Mesenchymal stem cell (in vitro differentiated cells and primary cell): ENCODE results near the gene ACAD10. TPM values are rescaled to one million over a fixed set of nuclear protein-coding genes. Genes with fewer than 3 reads are reported as not detected.
A peak's percentile ranks its signal among the peaks of the same experiment; 100 is the strongest.

Experiments
- DNase-seq: peaks from one replicate; pipeline ENCODE4 v3.0.0-alpha.2; 2013
- H2AFZ ChIP-seq: one replicate; pipeline ENCODE4 v1.6.1; 2013; ENCODE audit warnings: low read depth, mild to moderate bottlenecking, control low read depth, inconsistent platforms, low read length, moderate library complexity
- H2AK5ac ChIP-seq: 2 replicates; pipeline ENCODE4 v1.6.1; 2013; ENCODE audit warnings: low read length, moderate library complexity, mild to moderate bottlenecking, inconsistent platforms; ENCODE audit not compliant: severe bottlenecking
- H2BK120ac ChIP-seq: one replicate; pipeline ENCODE4 v1.6.1; 2013; ENCODE audit warnings: low read depth, mild to moderate bottlenecking, inconsistent platforms, low read length, moderate library complexity
- H2BK12ac ChIP-seq, 2 experiments: one replicate each; pipeline ENCODE4 v1.6.1; 2013; ENCODE audit warnings: inconsistent platforms in 2 of 2, low read length in 2 of 2, mild to moderate bottlenecking in 2 of 2, moderate library complexity in 2 of 2, control low read depth in 1 of 2
- H2BK15ac ChIP-seq: one replicate; pipeline ENCODE4 v1.6.1; 2013; ENCODE audit warnings: mild to moderate bottlenecking, low read depth, inconsistent platforms; ENCODE audit not compliant: poor library complexity, severe bottlenecking
- H2BK5ac ChIP-seq: 2 replicates; pipeline ENCODE4 v1.6.1; 2013; ENCODE audit warnings: low read depth, mild to moderate bottlenecking, low read length, control low read depth, inconsistent platforms; ENCODE audit not compliant: poor library complexity, severe bottlenecking
- H3K14ac ChIP-seq, 2 experiments: one replicate each; pipeline ENCODE4 v1.6.1; 2013; ENCODE audit warnings: inconsistent platforms in 2 of 2, low read length in 2 of 2, control low read depth in 1 of 2, mild to moderate bottlenecking in 1 of 2, moderate library complexity in 1 of 2
- H3K18ac ChIP-seq, 2 experiments: one replicate each; pipeline ENCODE4 v1.6.1; 2013; ENCODE audit warnings: inconsistent platforms in 2 of 2, low read length in 2 of 2, control low read depth in 1 of 2, low read depth in 1 of 2, mild to moderate bottlenecking in 1 of 2
- H3K23ac ChIP-seq, 2 experiments: one replicate each; pipeline ENCODE4 v1.6.1; 2013; ENCODE audit warnings: inconsistent platforms in 2 of 2, low read length in 2 of 2, mild to moderate bottlenecking in 2 of 2, moderate library complexity in 2 of 2, control low read depth in 1 of 2
- H3K27ac ChIP-seq: 2 replicates; pipeline ENCODE4 v1.5.1; 2013; ENCODE audit warnings: mild to moderate bottlenecking, moderate library complexity, low read length, control low read depth, inconsistent platforms; ENCODE audit not compliant: poor library complexity, severe bottlenecking
- H3K27me3 ChIP-seq, 2 experiments: 2 replicates each; pipeline versions ENCODE4 v1.6.1 to v1.7.0; 2013; ENCODE audit warnings: low read length in 2 of 2, mild to moderate bottlenecking in 2 of 2, moderate library complexity in 2 of 2, control low read depth in 1 of 2, inconsistent platforms in 1 of 2; ENCODE audit not compliant: control insufficient read depth in 1 of 2, insufficient read depth in 1 of 2
- H3K36me3 ChIP-seq, 2 experiments: 2 replicates each; pipeline versions ENCODE4 v1.6.1 to v1.7.0; 2013; ENCODE audit warnings: low read length in 2 of 2, control low read depth in 1 of 2, inconsistent platforms in 1 of 2, low read depth in 1 of 2, mild to moderate bottlenecking in 1 of 2; ENCODE audit not compliant: insufficient read depth in 2 of 2, control insufficient read depth in 1 of 2
- H3K4ac ChIP-seq, 2 experiments: one replicate each; pipeline ENCODE4 v1.6.1; 2013; ENCODE audit warnings: inconsistent platforms in 2 of 2, low read length in 2 of 2, mild to moderate bottlenecking in 2 of 2, moderate library complexity in 2 of 2, control low read depth in 1 of 2, low read depth in 1 of 2
- H3K4me1 ChIP-seq: 2 replicates; pipeline ENCODE4 v1.6.1; 2013; ENCODE audit warnings: low read depth, low read length, control low read depth; ENCODE audit not compliant: control insufficient read depth, insufficient read depth
- H3K4me2 ChIP-seq: 2 replicates; pipeline ENCODE4 v1.6.1; 2013; ENCODE audit warnings: low read length, mild to moderate bottlenecking, inconsistent platforms; ENCODE audit not compliant: poor library complexity, severe bottlenecking
- H3K4me3 ChIP-seq, 2 experiments: 2 replicates each; pipeline versions ENCODE4 v1.5.1 to v1.7.0; 2013; ENCODE audit warnings: low read length in 2 of 2, mild to moderate bottlenecking in 2 of 2, control low read depth in 1 of 2, low read depth in 1 of 2; ENCODE audit not compliant: insufficient read depth in 1 of 2
- H3K79me1 ChIP-seq: replicated peaks from 2 replicates; pipeline ENCODE4 v1.6.1; 2013; ENCODE audit warnings: mild to moderate bottlenecking, control low read depth, low read length, inconsistent platforms; ENCODE audit not compliant: poor library complexity, severe bottlenecking
- H3K9ac ChIP-seq: 2 replicates; pipeline ENCODE4 v1.7.0; 2013; ENCODE audit warnings: mild to moderate bottlenecking, low read length, moderate library complexity
- H3K9me3 ChIP-seq: 2 replicates; pipeline ENCODE4 v1.7.0; 2013; ENCODE audit warnings: mild to moderate bottlenecking, low read length; ENCODE audit not compliant: control insufficient read depth
- H4K8ac ChIP-seq: one replicate; pipeline ENCODE4 v1.6.1; 2013; ENCODE audit warnings: inconsistent platforms, mild to moderate bottlenecking, low read length, moderate library complexity
- H4K91ac ChIP-seq: one replicate; pipeline ENCODE4 v1.6.1; 2013; ENCODE audit warnings: mild to moderate bottlenecking, low read length, inconsistent platforms
- WGBS: methylation state at CpG from one replicate; pipeline ENCODE4 v1.1.7; 2013; ENCODE audit warnings: mixed read lengths; 5-methylcytosine and 5-hydroxymethylcytosine counted together
- polyA plus RNA-seq, 2 experiments: library from polyadenylated mRNA; stranded (reverse); fragments of 200-250 nt; gene quantifications; one replicate each; pipeline ENCODE4 v1.2.3, GENCODE V29; 2013

The ACAD10 gene
- polyA plus RNA-seq (2013, experiment 1 of 2): 8.6 TPM
- 10.1 TPM for polyA plus RNA-seq (2013, experiment 2 of 2)

GRCh38 chr12:111685811-111686573 lies at the start of gene ACAD10, which contains the start of gene BRAP:
ACAD10 (plus strand) TSS chr12:111686053; CDS start chr12:111692710, 6,657 bp downstream.
BRAP (minus strand) TSS chr12:111685956; CDS start chr12:111685792, 164 bp downstream.
- H3K4ac ChIP-seq: peak within 1 kb of the TSS; percentile 85 to 97
- H3K4me1 ChIP-seq: peaks cover 7% of the 10 kb centered on the region
- H3K4me3 ChIP-seq: peak within 1 kb of the TSS; percentile 95 to 98
- H3K9me3 ChIP-seq: no peaks in the 10 kb centered on the region
- no peak within 1 kb of the TSS for H3K23ac ChIP-seq
- 2% methylated on average over 63 of the region's 63 CpGs for WGBS
- H3K27ac ChIP-seq: peak within 1 kb of the TSS; percentile 89
- peak within 1 kb of the TSS; percentile 84 to 86 for H3K18ac ChIP-seq
- DNase-seq: peak; percentile 94
- H3K14ac ChIP-seq: peak within 1 kb of the TSS in 1 of 2 experiments; percentile 30
- peak within 1 kb of the TSS; percentile 99 for H4K8ac ChIP-seq
- peak within 1 kb of the TSS; percentile 46 for H2BK120ac ChIP-seq
- peak within 1 kb of the TSS; percentile 85 for H2AFZ ChIP-seq
- H3K9ac ChIP-seq: peak within 1 kb of the TSS; percentile 96
- H4K91ac ChIP-seq: peak within 1 kb of the TSS; percentile 88
- peaks cover 8 to 21% of the 10 kb centered on the region in 2 experiments for H3K36me3 ChIP-seq
- peak within 1 kb of the TSS; percentile 68 for H2BK5ac ChIP-seq
- H3K27me3 ChIP-seq: no peaks in the 10 kb centered on the region
- H3K4me2 ChIP-seq: peak within 1 kb of the TSS; percentile 88
- peak within 1 kb of the TSS; percentile 37 for H2BK15ac ChIP-seq
- peak within 1 kb of the TSS in 1 of 2 experiments; percentile 19 for H2BK12ac ChIP-seq
- H2AK5ac ChIP-seq: peak within 1 kb of the TSS; percentile 23
- peaks cover 22% of the 10 kb centered on the region for H3K79me1 ChIP-seq

GRCh38 chr12:111636209-111636945 lies 49.5 kb upstream of the ACAD10 start:
- peak overlapping the region; percentile 73 for H3K9ac ChIP-seq
- H3K4me1 ChIP-seq: peaks cover 6% of the 10 kb centered on the region
- no peak overlapping the region for H2AFZ ChIP-seq
- peak overlapping the region in 1 of 2 experiments; percentile 7 for H3K4me3 ChIP-seq
- no peak overlapping the region for H2BK15ac ChIP-seq
- no peak overlapping the region for H4K8ac ChIP-seq
- no peaks in the 10 kb centered on the region for H3K27me3 ChIP-seq
- H3K18ac ChIP-seq: no peak overlapping the region
- H3K27ac ChIP-seq: no peak overlapping the region
- H2AK5ac ChIP-seq: no peak overlapping the region
- H3K79me1 ChIP-seq: peaks cover 9% of the 10 kb centered on the region
- no peak overlapping the region for H3K23ac ChIP-seq
- no peak overlapping the region for H3K4me2 ChIP-seq
- peaks cover 9 to 14% of the 10 kb centered on the region in 2 experiments for H3K36me3 ChIP-seq
- no peak overlapping the region for H2BK120ac ChIP-seq
- DNase-seq: no peak
- no peak overlapping the region for H2BK12ac ChIP-seq
- H3K4ac ChIP-seq: no peak overlapping the region
- no peak overlapping the region for H3K14ac ChIP-seq
- no peak overlapping the region for H2BK5ac ChIP-seq
- no peaks in the 10 kb centered on the region for H3K9me3 ChIP-seq
- 47% methylated on average over 19 of the region's 19 CpGs for WGBS
- no peak overlapping the region for H4K91ac ChIP-seq

GRCh38 chr12:111638556-111638955 lies 47.3 kb upstream of the ACAD10 start:
- Histone ChIP-seq H3K9me3 (no peaks in the 10 kb centered on the region), H4K91ac (no peak overlapping the region)
- 92% methylated on average over 6 of the region's 6 CpGs for WGBS

GRCh38 chr12:111640506-111640905 lies 45.3 kb upstream of the ACAD10 start:
- no peak overlapping the region for H3K27ac ChIP-seq
- H3K79me1 ChIP-seq: peaks cover 10% of the 10 kb centered on the region
- H2BK120ac ChIP-seq: no peak overlapping the region
- no peak overlapping the region for H3K4me2 ChIP-seq
- H3K18ac ChIP-seq: no peak overlapping the region
- no peak overlapping the region for H3K4me3 ChIP-seq
- H3K27me3 ChIP-seq: no peaks in the 10 kb centered on the region
- H3K4ac ChIP-seq: no peak overlapping the region
- H2BK5ac ChIP-seq: no peak overlapping the region
- no peak overlapping the region for H3K14ac ChIP-seq
- H2AK5ac ChIP-seq: no peak overlapping the region
- no peak overlapping the region for H3K9ac ChIP-seq
- H2BK12ac ChIP-seq: no peak overlapping the region
- WGBS: 96% methylated on average over 4 of the region's 5 CpGs
- peaks cover 19 to 40% of the 10 kb centered on the region in 2 experiments for H3K36me3 ChIP-seq
- H3K9me3 ChIP-seq: no peaks in the 10 kb centered on the region
- H2BK15ac ChIP-seq: no peak overlapping the region
- H4K91ac ChIP-seq: no peak overlapping the region
- peaks cover 6% of the 10 kb centered on the region for H3K4me1 ChIP-seq
- no peak overlapping the region for H3K23ac ChIP-seq
- no peak for DNase-seq
- H2AFZ ChIP-seq: no peak overlapping the region
- no peak overlapping the region for H4K8ac ChIP-seq

More at GRCh38 chr12:111638556-111638955, 47.3 kb upstream of the ACAD10 start:
- Histone ChIP-seq H3K27me3 (no peaks in the 10 kb centered on the region), H2BK5ac (no peak overlapping the region), H2BK12ac (no peak overlapping the region), H3K18ac (no peak overlapping the region), H3K4ac (no peak overlapping the region), H3K4me3 (no peak overlapping the region), H3K4me1 (peaks cover 6% of the 10 kb centered on the region), H3K14ac (no peak overlapping the region), H2BK15ac (no peak overlapping the region), H2BK120ac (no peak overlapping the region), H3K4me2 (no peak overlapping the region), H2AK5ac (no peak overlapping the region), H3K23ac (no peak overlapping the region), H4K8ac (no peak overlapping the region), H2AFZ (no peak overlapping the region), H3K79me1 (peaks cover 10% of the 10 kb centered on the region), H3K9ac (no peak overlapping the region), H3K27ac (no peak overlapping the region), H3K36me3 (peaks cover 9 to 23% of the 10 kb centered on the region in 2 experiments)
- DNase-seq: no peak
